H1 (cell line): ENCODE results near the gene PPM1M. TPM values are rescaled to one million over a fixed set of nuclear protein-coding genes. Genes with fewer than 3 reads are reported as not detected.

Source experiments
- CTCF ChIA-PET: fragments of 300-600 bp; sonication (Branson Sonifier 250); formaldehyde crosslinking; loops from one replicate; lab custom pipeline; 2021; ENCODE audit not compliant: partially characterized antibody; lab: Charles Lee
- POLR2A ChIA-PET: fragments of 300-600 bp; sonication (Branson Sonifier 250); formaldehyde crosslinking; loops from one replicate; lab custom pipeline; 2021; ENCODE audit warnings: inconsistent platforms; ENCODE audit not compliant: partially characterized antibody; lab: Charles Lee
- DNase-seq, 2 experiments: peaks; one replicate each; pipeline versions ENCODE4 v3.0.0 to v3.0.0-alpha.2; 2010 to 2022; ENCODE audit warnings: low spot score in 2 of 2, low read depth in 1 of 2, mixed read lengths in 1 of 2
- FAIRE-seq: peaks from 2 replicates; lab custom pipeline; 2011; peaks lifted over from hg19 to GRCh38; lab: Jason Lieb, UNC
- H2AFZ ChIP-seq: 2 replicates; pipeline ENCODE4 v1.8.1; 2012; ENCODE audit warnings: low read length, inconsistent platforms
- H2AK5ac ChIP-seq: 2 replicates; pipeline ENCODE4 v1.6.1; 2013; ENCODE audit warnings: low read depth, low read length
- H2BK120ac ChIP-seq: replicated peaks from 2 replicates; pipeline ENCODE3; 2013; ENCODE audit warnings: low read depth, low read length, inconsistent platforms
- H2BK12ac ChIP-seq: 2 replicates; pipeline ENCODE4 v1.6.1; 2013; ENCODE audit warnings: low read depth, low read length
- H2BK15ac ChIP-seq: 2 replicates; pipeline ENCODE4 v1.6.1; 2013; ENCODE audit warnings: low read length
- H2BK20ac ChIP-seq: 2 replicates; pipeline ENCODE4 v1.6.1; 2013; ENCODE audit warnings: low read length
- H2BK5ac ChIP-seq: 2 replicates; pipeline ENCODE4 v1.6.1; 2013; ENCODE audit warnings: low read depth, low read length
- H3K14ac ChIP-seq: 2 replicates; pipeline ENCODE4 v1.6.1; 2013; ENCODE audit warnings: inconsistent platforms; ENCODE audit not compliant: insufficient read length
- H3K18ac ChIP-seq: 2 replicates; pipeline ENCODE4 v1.6.1; 2013; ENCODE audit warnings: low read length; ENCODE audit errors: extremely low read depth
- H3K23ac ChIP-seq: 2 replicates; pipeline ENCODE4 v1.6.1; 2013; ENCODE audit warnings: inconsistent platforms; ENCODE audit not compliant: insufficient read length
- H3K23me2 ChIP-seq: 2 replicates; pipeline ENCODE4 v1.6.1; 2013; ENCODE audit warnings: low read depth, low read length
- H3K27ac ChIP-seq: 2 replicates; pipeline ENCODE4 v1.6.1; 2011; ENCODE audit warnings: low read depth, low read length, inconsistent platforms
- H3K27me3 ChIP-seq, 4 experiments: replicated peaks in 1 of 4; 1 replicate in 1 of 4; 2 replicates in 3 of 4; pipeline versions ENCODE4 v1.6.1 to v1.8.1; 2011 to 2013; ENCODE audit warnings: low read length in 3 of 4, mild to moderate bottlenecking in 3 of 4, inconsistent platforms in 2 of 4, mixed read lengths in 2 of 4, moderate library complexity in 1 of 4; ENCODE audit not compliant: control insufficient read depth in 3 of 4, insufficient read depth in 3 of 4; ENCODE audit errors: extremely low read depth in 1 of 4
- H3K36me3 ChIP-seq, 4 experiments: 2 replicates each; pipeline versions ENCODE4 v1.6.1 to v1.8.1; 2011 to 2013; ENCODE audit warnings: mild to moderate bottlenecking in 4 of 4, low read length in 3 of 4, moderate library complexity in 2 of 4, control low read depth in 1 of 4, inconsistent platforms in 1 of 4; ENCODE audit not compliant: insufficient read depth in 4 of 4, control insufficient read depth in 2 of 4
- H3K4ac ChIP-seq: replicated peaks from 2 replicates; pipeline ENCODE3; 2013; ENCODE audit warnings: low read length, low read depth, mixed read lengths, inconsistent platforms; ENCODE audit not compliant: insufficient read length
- H3K4me1 ChIP-seq, 4 experiments: replicated peaks in 1 of 4; 1 replicate in 1 of 4; 2 replicates in 3 of 4; pipeline versions ENCODE4 v1.6.1 to v1.8.1; 2011 to 2013; ENCODE audit warnings: low read length in 3 of 4, inconsistent platforms in 2 of 4, mixed read lengths in 1 of 4; ENCODE audit not compliant: insufficient read depth in 4 of 4, control insufficient read depth in 3 of 4
- H3K4me2 ChIP-seq, 2 experiments: 2 replicates each; pipeline versions ENCODE4 v1.6.1 to v1.8.1; 2011 to 2013; ENCODE audit warnings: low read depth in 2 of 2, low read length in 2 of 2, control low read depth in 1 of 2, inconsistent platforms in 1 of 2, mild to moderate bottlenecking in 1 of 2; ENCODE audit not compliant: insufficient read depth in 1 of 2
- H3K4me3 ChIP-seq, 4 experiments: fragments of 200-600, 300-600 bp in 1 of 4; sonication (generic), shearing (Covaris generic), sonication (Bioruptor Twin) in 1 of 4; 2 replicates each; pipeline versions ENCODE4 v1.5.1 to v1.8.1; 2011 to 2016; ENCODE audit warnings: low read length in 4 of 4, low read depth in 3 of 4, control low read depth in 2 of 4, inconsistent platforms in 2 of 4, mild to moderate bottlenecking in 2 of 4, mixed read lengths in 1 of 4, moderate library complexity in 1 of 4; ENCODE audit not compliant: insufficient read depth in 2 of 4; ENCODE audit errors: extremely low read depth in 1 of 4
- H3K56ac ChIP-seq: replicated peaks from 2 replicates; pipeline ENCODE3; 2013; ENCODE audit warnings: low read depth, mild to moderate bottlenecking, mixed read lengths, low read length, inconsistent platforms; ENCODE audit not compliant: insufficient read length
- H3K79me1 ChIP-seq: 2 replicates; pipeline ENCODE4 v1.6.1; 2013; ENCODE audit warnings: low read depth, low read length, control low read depth
- H3K79me2 ChIP-seq, 2 experiments: 2 replicates each; pipeline versions ENCODE4 v1.6.1 to v1.8.1; 2012 to 2013; ENCODE audit warnings: low read length in 2 of 2, mild to moderate bottlenecking in 2 of 2, inconsistent platforms in 1 of 2; ENCODE audit not compliant: insufficient read depth in 2 of 2, control insufficient read depth in 1 of 2
- H3K9ac ChIP-seq, 4 experiments: replicated peaks in 1 of 4; 1 replicate in 1 of 4; 2 replicates in 3 of 4; pipeline versions ENCODE4 v1.6.1 to v1.8.1; 2011 to 2013; ENCODE audit warnings: low read depth in 3 of 4, low read length in 3 of 4, control low read depth in 2 of 4, mild to moderate bottlenecking in 2 of 4, moderate library complexity in 2 of 4, inconsistent platforms in 1 of 4; ENCODE audit errors: extremely low read depth in 1 of 4
- H3K9me3 ChIP-seq, 2 experiments: 2 replicates each; pipeline versions ENCODE4 v1.6.1 to v1.8.1; 2012 to 2013; ENCODE audit warnings: mild to moderate bottlenecking in 2 of 2, moderate library complexity in 2 of 2, control low read depth in 1 of 2, inconsistent platforms in 1 of 2, low read depth in 1 of 2, low read length in 1 of 2, mixed read lengths in 1 of 2; ENCODE audit not compliant: insufficient read depth in 2 of 2
- H4K20me1 ChIP-seq, 2 experiments: replicated peaks in 1 of 2; 2 replicates each; pipeline versions ENCODE3 to v1.8.1; 2011 to 2013; ENCODE audit warnings: inconsistent platforms in 2 of 2, low read length in 2 of 2, mild to moderate bottlenecking in 1 of 2; ENCODE audit not compliant: insufficient read depth in 2 of 2, control insufficient read depth in 1 of 2
- H4K5ac ChIP-seq: 2 replicates; pipeline ENCODE4 v1.6.1; 2013; ENCODE audit warnings: low read length, low read depth, mixed read lengths, inconsistent platforms; ENCODE audit not compliant: insufficient read length
- H4K8ac ChIP-seq: 2 replicates; pipeline ENCODE4 v1.8.0; 2013; ENCODE audit warnings: mild to moderate bottlenecking, moderate library complexity, low read length, inconsistent platforms; ENCODE audit not compliant: insufficient read depth; ENCODE audit errors: extremely low read depth
- H4K91ac ChIP-seq: replicated peaks from 2 replicates; pipeline ENCODE3; 2013; ENCODE audit warnings: low read length, mixed read lengths, inconsistent platforms; ENCODE audit not compliant: insufficient read length
- ATF2 ChIP-seq: IDR thresholded peaks from 2 replicates; pipeline ENCODE4 v1.6.1; 2012; ENCODE audit warnings: low read length, inconsistent platforms
- BRCA1 ChIP-seq: IDR thresholded peaks from 2 replicates; pipeline ENCODE4 v1.6.1; 2012; ENCODE audit warnings: low read depth, low read length, improper control_type of control experiment
- EZH2 ChIP-seq: fragments of 200-600 bp; sonication (generic); IDR thresholded peaks from 2 replicates; pipeline ENCODE4 v1.7.1; 2012; ENCODE audit warnings: low read depth, mild to moderate bottlenecking, moderate library complexity, low read length, inconsistent platforms; ENCODE audit not compliant: severe bottlenecking
- FOSL1 ChIP-seq: IDR thresholded peaks from 2 replicates; pipeline ENCODE4 v1.6.1; 2011; ENCODE audit warnings: mild to moderate bottlenecking, low read depth, low read length, moderate library complexity; ENCODE audit not compliant: insufficient read depth
- GTF2F1 ChIP-seq: IDR thresholded peaks from 2 replicates; pipeline ENCODE4 v1.6.1; 2012; ENCODE audit warnings: low read depth, low read length, improper control_type of control experiment, borderline replicate concordance
- HDAC2 ChIP-seq, 2 experiments: fragments of 300-600 bp in 1 of 2; sonication (generic) in 1 of 2; IDR thresholded peaks; 2 replicates each; pipeline ENCODE4 v1.6.1; 2011 to 2012; ENCODE audit warnings: low read depth in 2 of 2, low read length in 2 of 2, mild to moderate bottlenecking in 2 of 2, moderate library complexity in 2 of 2, borderline replicate concordance in 1 of 2, inconsistent platforms in 1 of 2
- JUN ChIP-seq: IDR thresholded peaks from 2 replicates; pipeline ENCODE4 v1.6.1; 2011; ENCODE audit warnings: low read depth, mild to moderate bottlenecking, improper control_type of control experiment, low read length
- PHF8 ChIP-seq: fragments of 200-600 bp; sonication (generic); conservative IDR thresholded peaks from 2 replicates; pipeline ENCODE4 v1.7.1; 2012; ENCODE audit warnings: low read depth, mild to moderate bottlenecking, inconsistent platforms, low read length, moderate library complexity
- POLR2A ChIP-seq, 2 experiments: IDR thresholded peaks; 1 replicate in 1 of 2; 2 replicates in 1 of 2; pipeline ENCODE4 v1.6.1; 2011; ENCODE audit warnings: low read depth in 2 of 2, low read length in 2 of 2, mild to moderate bottlenecking in 2 of 2; ENCODE audit errors: control extremely low read depth in 1 of 2
- SIN3A ChIP-seq, 2 experiments: IDR thresholded peaks in 1 of 2; conservative IDR thresholded peaks in 1 of 2; 2 replicates each; pipeline ENCODE4 v1.6.1; 2011 to 2012; ENCODE audit warnings: low read length in 2 of 2, improper control_type of control experiment in 1 of 2, low read depth in 1 of 2, mild to moderate bottlenecking in 1 of 2
- TAF7 ChIP-seq: optimal IDR thresholded peaks from 2 replicates; pipeline ENCODE3; 2011; ENCODE audit warnings: low read depth, mild to moderate bottlenecking, inconsistent platforms, low read length, moderate library complexity, borderline replicate concordance
- WGBS, 2 experiments: shearing (Covaris generic) in 1 of 2; methylation state at CpG; one replicate each; pipeline versions ENCODE4 v1.1.6 to v1.1.7; 2013 to 2015; ENCODE audit warnings: low lambda C conversion rate in 2 of 2, mixed read lengths in 2 of 2, inconsistent platforms in 1 of 2, low coverage in 1 of 2, missing lambda C conversion rate in 1 of 2; ENCODE audit not compliant: insufficient replicate concordance in 2 of 2, insufficient coverage in 1 of 2, insufficient read length in 1 of 2; ENCODE audit errors: extremely low coverage in 1 of 2, missing lambda C conversion rate in 1 of 2; 5-methylcytosine and 5-hydroxymethylcytosine counted together
- polyA plus RNA-seq, 7 experiments: library from polyadenylated mRNA; depleted of rRNA in 3 of 7; stranded (reverse) in 5 of 7; unstranded in 2 of 7; fragments of >200 nt in 5 of 7; fragments of 200-250 nt in 2 of 7; gene quantifications; 1 replicate in 5 of 7; 2 replicates in 1 of 7; 4 replicates in 1 of 7; pipeline versions ENCODE4 v1.2.1 to v1.2.3, GENCODE V29; 2011 to 2013; ENCODE audit warnings: missing spikeins in 2 of 7, mixed read lengths in 2 of 7
- total RNA-seq: library from RNA; stranded (reverse); fragmentation: NEBNext Ultra II Directional; extraction: Animal tissue kit (Norgen Biotek cat#: 25700); gene quantifications from 2 replicates; pipeline ENCODE4 v1.2.1, GENCODE V29; 2021

Gene PPM1M
- total and polyA plus RNA-seq, 2 of the 8 experiments (the other 6 are each of a cell fraction or from before 2014, with no cell fraction given) = 5.2 to 6.3 TPM

- H3K23me2 ChIP-seq = peaks cover 10% of the 10 kb centered on the region
- peaks cover 0 to 13% (median 10%) of the 10 kb centered on the region in 4 experiments; a peak in 6 of 7 replicates for H3K4me1 ChIP-seq
- no peak overlapping the region for H4K91ac ChIP-seq
- H2AK5ac ChIP-seq = no peak overlapping the region
- no peak for FAIRE-seq
- TF ChIP-seq TAF7 (no peak), POLR2A (IDR thresholded peaks at IDR 0.05; ENCODE audit: control extremely low read depth in 1 of 2, low read depth in 2 of 2, low read length in 2 of 2) (no peak; a peak in 1 of 3 replicates), HDAC2 (IDR thresholded peaks at IDR 0.05; ENCODE audit: borderline replicate concordance in 1 of 2, low read depth in 2 of 2, low read length in 2 of 2) (no peak), FOSL1 (no peak), GTF2F1 (no peak), ATF2 (no peak), EZH2 (no peak), PHF8 (no peak), JUN (no peak), SIN3A (conservative IDR thresholded peaks at IDR 0.05 in 1 of 2, IDR thresholded peaks at IDR 0.05 in 1 of 2; ENCODE audit: low read depth in 1 of 2, low read length in 2 of 2) (no peak), BRCA1 (no peak)
- TF ChIP-seq, all 59 proteins: peak for 0
- Histone ChIP-seq H2AFZ (no peak overlapping the region), H3K56ac (no peak overlapping the region), H3K4ac (no peak overlapping the region), H3K18ac (no peak overlapping the region), H4K20me1 (peaks cover 5 to 22% of the 10 kb centered on the region in 2 experiments), H3K36me3 (peaks cover 2 to 37% (median 9%) of the 10 kb centered on the region in 4 experiments; a peak in 5 of 8 replicates), H2BK15ac (no peak overlapping the region), H3K4me3 (no peak overlapping the region), H3K4me2 (no peak overlapping the region), H3K14ac (no peak overlapping the region), H3K79me2 (no peaks in the 10 kb centered on the region), H2BK12ac (no peak overlapping the region), H2BK20ac (no peak overlapping the region), H3K23ac (no peak overlapping the region), H3K79me1 (no peaks in the 10 kb centered on the region), H2BK120ac (no peak overlapping the region), H3K27ac (no peak overlapping the region), H3K9me3 (no peaks in the 10 kb centered on the region), H3K9ac (no peak overlapping the region), H3K27me3 (peaks cover 6 to 24% (median 17%) of the 10 kb centered on the region in 4 experiments; a peak in 6 of 7 replicates), H4K8ac (no peak overlapping the region), H2BK5ac (no peak overlapping the region), H4K5ac (no peak overlapping the region)
- DNase-seq = no peak
- POLR2A ChIA-PET = interaction anchor here (1.3 to 3.8 kb wide), 5 partner anchors 10 to 29 kb away, joined by 4 to 25 read pairs (median 10); partner anchors contain the start of genes TWF2 and WDR82
- CTCF ChIA-PET = interaction anchor here (1.0 to 17.7 kb wide), 9 partner anchors 9 to 139 kb away, joined by 3 to 126 read pairs (median 7); no protein-coding TSS in a partner anchor
- 95% methylated on average over 6 of the region's 6 CpGs; no CpG with 5 or more reads in 1 of the 2 experiments for WGBS, 2 experiments
Observed at GRCh38 chr3:52249683-52250082, 4.1 kb downstream of the PPM1M start.
